Spinal cord (tissue), 10 donors: ENCODE measurements around the gene CLSTN3. TPM values are rescaled to one million over a fixed set of nuclear protein-coding genes. Genes with fewer than 3 reads are reported as not detected.

Source experiments
- DNase-seq, 6 donors: peaks; one replicate each; pipeline versions ENCODE4 v3.0.0 to v3.0.0-alpha.2; 2013 to 2015; ENCODE audit warnings: low spot score in 6 of 6, low read depth in 4 of 6
- H3K27ac ChIP-seq: one replicate; pipeline ENCODE4 v1.5.1; 2013; ENCODE audit warnings: low read depth, low read length, control low read depth
- H3K27me3 ChIP-seq: one replicate; pipeline ENCODE4 v1.6.1; 2013; ENCODE audit warnings: low read length; ENCODE audit not compliant: control insufficient read depth, insufficient read depth
- H3K36me3 ChIP-seq: one replicate; pipeline ENCODE4 v1.6.1; 2013; ENCODE audit warnings: low read length; ENCODE audit not compliant: control insufficient read depth, insufficient read depth
- H3K4me1 ChIP-seq: one replicate; pipeline ENCODE4 v1.6.1; 2013; ENCODE audit warnings: low read length; ENCODE audit not compliant: control insufficient read depth, insufficient read depth
- H3K4me3 ChIP-seq: one replicate; pipeline ENCODE4 v1.5.1; 2013; ENCODE audit warnings: low read depth, low read length, control low read depth
- H3K9me3 ChIP-seq: one replicate; pipeline ENCODE4 v1.6.1; 2013; ENCODE audit warnings: low read length; ENCODE audit not compliant: control insufficient read depth, insufficient read depth
- WGBS: methylation state at CpG from one replicate; pipeline ENCODE4 v1.1.5; 2013; ENCODE audit warnings: missing lambda C conversion rate; ENCODE audit not compliant: insufficient coverage; 5-methylcytosine and 5-hydroxymethylcytosine counted together
- polyA plus RNA-seq, 2 donors: library from polyadenylated mRNA; unstranded; fragments of 120-200 nt; gene quantifications; one replicate each; pipeline ENCODE4 v1.2.1, GENCODE V29; 2013; ENCODE audit not compliant: insufficient read length in 2 of 2
- total RNA-seq, 2 donors: library from RNA; depleted of rRNA in 1 of 2; stranded (reverse); fragments of 120-200 nt in 1 of 2; fragments of >200 nt in 1 of 2; gene quantifications; one replicate each; pipeline versions ENCODE4 v1.2.3 to v1.2.4, GENCODE V29; 2013 to 2014
- donor health status: healthy.

Gene CLSTN3
- total and polyA plus RNA-seq, 4 donors, result 33.9 to 215 (median 174) TPM

DNA sequence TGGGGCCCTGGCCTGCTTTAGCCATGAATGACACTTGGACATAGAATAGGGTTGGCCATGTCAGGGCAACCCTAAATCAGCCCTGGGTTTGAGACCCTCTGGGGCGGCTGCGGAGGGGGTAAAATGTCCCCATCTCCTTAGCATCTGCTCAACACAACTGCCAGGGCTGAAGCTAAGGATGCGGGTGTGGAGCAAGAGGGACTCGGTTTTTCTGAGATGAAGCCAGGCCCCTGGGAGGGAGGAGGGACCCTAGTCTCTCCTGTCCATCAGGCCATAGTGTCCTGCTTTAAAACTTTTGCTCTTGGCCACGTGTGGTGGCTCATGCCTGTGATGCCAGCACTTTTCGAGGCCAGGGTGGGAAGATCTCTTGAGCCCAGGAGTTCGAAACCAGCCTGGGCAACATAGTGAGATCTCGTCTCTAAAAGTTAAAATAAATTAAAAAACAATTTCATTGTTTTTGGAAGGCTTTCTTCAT, 37.1 kb upstream of the CLSTN3 start:
- DNase-seq, result no peak
- Histone ChIP-seq H3K9me3 (no peaks in the 10 kb centered on the region), H3K4me1 (peaks cover 21% of the 10 kb centered on the region), H3K4me3 (no peak overlapping the region), H3K27ac (no peak overlapping the region), H3K36me3 (peaks cover 7% of the 10 kb centered on the region), H3K27me3 (no peaks in the 10 kb centered on the region)
- WGBS, result 84% methylated on average over 4 of the region's 8 CpGs

DNA sequence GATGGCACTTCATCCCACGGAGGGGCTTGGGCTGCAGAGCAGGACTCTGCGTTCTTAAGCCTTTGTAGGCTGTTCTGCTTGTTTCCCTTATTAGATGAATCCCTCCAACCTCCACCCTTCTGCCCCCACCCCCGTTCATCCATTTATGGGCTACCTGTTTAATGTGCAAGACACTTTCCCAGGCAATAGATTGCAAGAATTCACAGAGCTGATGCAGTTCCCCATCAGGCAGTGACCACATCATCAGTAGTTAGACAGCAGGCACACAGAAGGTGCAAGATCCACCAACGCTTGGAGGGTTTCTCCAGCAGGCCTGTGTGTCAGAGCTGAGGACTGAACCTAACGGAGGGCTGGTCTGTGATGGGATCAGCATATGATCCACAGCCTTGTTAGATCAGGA, 36.7 kb upstream of the CLSTN3 start:
- Histone ChIP-seq H3K36me3 (peaks cover 7% of the 10 kb centered on the region), H3K4me1 (peaks cover 21% of the 10 kb centered on the region), H3K27me3 (no peaks in the 10 kb centered on the region), H3K4me3 (no peak overlapping the region), H3K9me3 (no peaks in the 10 kb centered on the region), H3K27ac (no peak overlapping the region)
- DNase-seq, result no peak
- 72% methylated on average over 4 of the region's 5 CpGs for WGBS

DNA sequence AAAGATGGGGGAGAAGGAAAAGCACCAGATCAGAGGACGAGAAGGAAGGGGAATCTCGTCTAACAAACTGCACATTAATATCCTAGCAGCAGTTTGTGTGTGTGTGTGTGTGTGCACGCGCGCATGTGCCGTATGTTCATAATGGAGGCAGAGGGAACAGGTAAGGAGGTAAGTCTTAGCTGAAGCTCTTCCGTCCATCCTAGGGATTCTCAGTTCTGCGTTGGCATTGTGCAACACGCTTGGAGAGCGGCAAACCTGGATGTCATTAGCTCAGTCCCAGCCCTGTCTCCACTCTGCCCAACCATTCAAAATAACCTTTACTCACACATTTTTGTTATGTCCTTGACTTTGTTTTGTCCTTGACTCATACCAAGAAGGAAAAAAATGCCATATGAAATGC, 36.3 kb upstream of the CLSTN3 start:
- Histone ChIP-seq H3K4me3 (no peak overlapping the region), H3K9me3 (no peaks in the 10 kb centered on the region), H3K36me3 (peaks cover 5% of the 10 kb centered on the region), H3K4me1 (peaks cover 21% of the 10 kb centered on the region), H3K27ac (no peak overlapping the region), H3K27me3 (no peaks in the 10 kb centered on the region)
- no peak for DNase-seq
- 74% methylated on average over 4 of the region's 10 CpGs for WGBS

DNA sequence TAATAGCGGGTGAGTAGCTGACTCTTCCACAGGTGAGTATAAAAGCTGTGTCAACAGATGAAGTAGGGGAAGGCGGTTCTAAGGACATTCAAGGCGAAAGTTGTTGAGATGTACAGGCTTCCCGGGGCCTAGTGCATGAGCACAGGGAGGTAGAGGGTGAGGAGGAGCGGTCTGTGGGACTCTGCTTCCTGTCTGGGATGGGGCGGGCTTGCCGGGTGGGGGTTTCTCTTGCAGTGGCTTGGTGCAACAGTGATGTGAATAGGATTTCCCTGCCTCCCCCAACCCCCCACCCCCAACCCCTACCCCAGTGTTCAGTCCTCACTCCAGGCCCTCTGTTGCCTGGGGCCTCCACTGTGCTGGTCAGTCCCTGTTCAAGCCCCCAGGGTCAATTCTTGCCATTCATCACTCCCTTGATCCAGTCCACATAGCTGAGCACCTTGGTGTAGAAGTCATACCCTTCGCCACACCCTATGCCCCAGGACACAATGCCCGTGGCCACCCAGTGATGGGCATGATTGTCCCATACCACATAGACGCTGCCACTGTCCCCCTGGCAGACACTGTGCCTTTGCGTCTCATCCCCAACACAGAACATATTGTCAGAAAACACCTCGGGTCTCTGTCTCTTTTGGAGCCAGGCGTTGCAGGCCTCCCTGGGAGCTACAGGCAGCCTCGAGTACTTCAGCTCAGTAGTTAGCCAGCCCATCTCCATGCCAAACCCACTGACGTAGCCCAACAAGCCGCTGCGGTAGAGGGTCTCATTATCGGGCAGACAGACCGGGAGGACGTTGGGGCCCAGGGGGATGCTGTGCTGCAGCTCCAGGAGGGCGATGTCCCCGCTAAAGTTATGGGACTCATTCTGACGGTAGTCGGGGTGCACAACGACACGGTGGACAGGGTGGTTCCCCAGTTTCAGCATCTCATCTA, 33.9 kb upstream of the CLSTN3 start:
- Histone ChIP-seq H3K4me3 (no peak overlapping the region), H3K36me3 (no peaks in the 10 kb centered on the region)
- WGBS, result 84% methylated on average over 19 of the region's 26 CpGs

DNA sequence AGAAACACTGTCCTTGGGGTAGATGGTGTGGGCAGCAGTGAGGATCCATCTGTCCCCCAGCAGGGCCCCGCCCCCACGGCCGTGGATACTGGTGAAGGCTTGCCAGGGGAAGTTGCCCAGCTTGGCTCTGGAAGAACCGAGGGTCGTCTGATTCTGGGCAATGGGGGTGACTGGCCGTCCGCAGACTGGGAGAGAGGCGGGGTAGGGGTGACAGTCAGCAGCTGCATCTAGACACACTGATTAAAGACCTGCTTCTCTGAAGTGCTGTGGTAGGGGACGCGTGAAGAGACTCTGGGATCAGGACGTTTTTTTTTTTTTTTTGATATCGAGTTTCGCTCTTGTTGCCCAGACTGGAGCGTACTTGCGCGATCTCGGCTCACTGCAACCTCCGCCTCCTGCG, 33.2 kb upstream of the CLSTN3 start:
- Histone ChIP-seq H3K4me3 (no peak overlapping the region), H3K4me1 (peaks cover 9% of the 10 kb centered on the region), H3K36me3 (no peaks in the 10 kb centered on the region), H3K27ac (no peak overlapping the region), H3K9me3 (no peaks in the 10 kb centered on the region), H3K27me3 (no peaks in the 10 kb centered on the region)
- no peak for DNase-seq
- 71% methylated on average over 13 of the region's 19 CpGs for WGBS

More for the DNA sequence above, 33.9 kb upstream of the CLSTN3 start:
- H3K4me1 ChIP-seq, result peaks cover 16% of the 10 kb centered on the region
- DNase-seq, result no peak
- H3K9me3 ChIP-seq, result no peaks in the 10 kb centered on the region
- H3K27me3 ChIP-seq, result no peaks in the 10 kb centered on the region
- no peak overlapping the region for H3K27ac ChIP-seq

DNA sequence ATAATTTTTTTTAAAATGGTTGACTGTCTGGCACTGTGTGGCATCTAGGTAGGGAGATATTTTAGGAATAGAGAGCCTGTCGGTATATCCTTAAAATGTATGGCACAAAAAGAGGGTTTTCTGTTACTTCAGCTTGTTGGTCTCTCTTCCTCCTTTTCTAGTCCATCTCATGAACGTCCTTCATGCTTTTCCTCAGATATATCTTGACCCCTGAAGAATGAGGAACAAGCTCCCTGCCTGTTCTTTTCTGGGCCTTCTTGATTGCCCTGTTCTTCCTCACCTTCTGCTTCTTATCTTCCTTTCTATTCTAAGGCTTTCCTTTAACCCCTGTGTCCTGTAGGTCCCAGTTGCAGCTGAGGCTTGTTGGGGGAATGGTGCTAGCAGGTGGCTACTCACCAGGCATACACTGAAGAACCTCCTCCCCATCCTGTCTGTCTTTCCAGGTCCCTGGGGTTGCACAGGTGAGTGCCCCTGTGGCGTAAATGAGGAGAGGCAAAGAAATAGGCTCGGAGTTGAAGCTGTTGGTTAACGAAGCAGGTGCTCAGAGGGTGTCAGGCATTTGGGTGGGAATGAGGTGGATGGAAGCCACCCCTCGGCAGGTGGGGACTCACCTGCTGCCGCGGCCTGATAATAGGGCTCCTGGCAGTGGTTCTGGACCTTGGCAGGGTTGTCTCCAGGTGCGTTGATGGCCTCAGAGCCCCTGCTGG, 30.7 kb upstream of the CLSTN3 start:
- WGBS, result 86% methylated on average over 9 of the region's 9 CpGs
- H3K27ac ChIP-seq, result no peak overlapping the region
- H3K27me3 ChIP-seq, result no peaks in the 10 kb centered on the region
- no peak for DNase-seq
- no peaks in the 10 kb centered on the region for H3K36me3 ChIP-seq
- no peaks in the 10 kb centered on the region for H3K4me1 ChIP-seq
- no peak overlapping the region for H3K4me3 ChIP-seq
- H3K9me3 ChIP-seq, result no peaks in the 10 kb centered on the region

DNA sequence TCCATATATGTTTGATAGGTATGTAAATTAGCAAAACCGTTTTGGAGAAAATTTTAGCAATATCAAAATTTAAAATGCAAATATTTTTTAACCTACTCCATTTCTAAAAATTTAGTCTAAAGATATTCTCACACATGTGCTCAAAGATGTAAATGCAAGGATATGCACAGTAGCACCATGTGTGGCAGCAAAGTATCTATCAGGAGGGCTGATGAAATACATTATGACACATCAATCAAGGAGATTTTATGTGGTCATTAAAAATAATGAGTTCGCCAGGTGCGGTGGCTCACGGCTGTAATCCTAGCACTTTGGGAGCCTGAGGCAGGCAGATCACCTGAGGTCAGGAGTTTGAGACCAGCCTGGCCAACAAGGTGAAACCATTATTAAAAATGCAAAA, 29.9 kb upstream of the CLSTN3 start:
- Histone ChIP-seq H3K27me3 (no peaks in the 10 kb centered on the region), H3K9me3 (no peaks in the 10 kb centered on the region), H3K36me3 (no peaks in the 10 kb centered on the region), H3K4me1 (no peaks in the 10 kb centered on the region), H3K4me3 (no peak overlapping the region), H3K27ac (no peak overlapping the region)
- DNase-seq, result no peak
- 85% methylated on average over 3 of the region's 4 CpGs for WGBS

DNA sequence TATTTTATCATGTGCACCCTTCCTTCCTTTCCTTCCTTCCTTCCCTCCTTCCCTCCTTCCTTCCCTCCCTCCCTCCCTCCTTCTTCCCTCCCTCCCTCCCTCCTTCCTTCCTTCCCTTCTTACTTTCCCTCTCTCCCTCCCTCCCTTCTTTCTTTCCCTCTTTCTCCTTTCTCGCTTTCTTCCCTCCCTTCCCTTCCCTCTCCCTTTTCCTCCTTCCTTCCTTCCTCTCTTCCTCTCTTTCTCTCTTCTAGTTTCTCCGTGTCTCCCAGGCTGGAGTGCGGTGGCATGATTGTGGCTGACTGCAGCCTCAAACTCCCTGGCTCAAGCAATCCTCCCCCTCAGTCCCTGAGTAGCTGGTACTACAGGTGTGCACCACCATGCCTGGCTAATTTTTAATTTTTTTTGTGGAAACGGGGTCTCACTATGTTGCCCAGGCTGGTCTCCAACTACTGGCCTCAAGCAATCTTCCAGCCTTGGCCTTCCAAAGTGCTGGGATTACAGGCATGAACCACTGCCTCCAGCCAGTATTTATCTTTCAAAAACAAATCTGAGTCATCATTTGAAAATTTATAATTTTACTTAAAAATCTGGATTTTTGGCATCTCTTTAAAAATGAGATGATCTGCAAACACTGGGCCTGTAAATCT, 29.0 kb upstream of the CLSTN3 start:
- Histone ChIP-seq H3K27me3 (no peaks in the 10 kb centered on the region), H3K4me1 (no peaks in the 10 kb centered on the region), H3K4me3 (no peak overlapping the region), H3K9me3 (no peaks in the 10 kb centered on the region), H3K36me3 (no peaks in the 10 kb centered on the region), H3K27ac (no peak overlapping the region)
- no peak for DNase-seq
- 97% methylated on average over 3 of the region's 4 CpGs for WGBS

DNA sequence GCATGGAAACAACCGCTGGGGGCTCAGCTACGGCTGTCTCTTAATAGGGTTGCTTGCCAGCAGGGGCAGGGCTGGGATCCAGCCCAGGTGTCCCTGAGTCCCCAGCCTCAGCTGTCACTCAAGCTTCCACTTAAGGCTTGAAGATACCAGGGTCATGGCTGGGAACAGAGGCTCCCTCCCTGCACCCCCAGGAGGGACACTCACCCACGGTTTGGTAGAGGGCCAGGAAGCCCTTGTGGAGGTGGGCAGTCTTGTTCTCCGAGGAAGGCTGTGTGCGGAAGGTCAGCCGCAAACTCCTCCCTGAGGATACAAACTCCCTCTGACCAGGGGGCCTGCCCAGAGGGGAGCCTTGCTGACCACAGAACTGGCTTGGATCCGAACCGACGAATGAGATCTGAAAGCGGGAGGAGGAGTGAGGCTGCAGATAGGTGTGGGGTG, 28.5 kb upstream of the CLSTN3 start:
- Histone ChIP-seq H3K36me3 (no peaks in the 10 kb centered on the region), H3K4me3 (no peak overlapping the region), H3K27ac (no peak overlapping the region), H3K27me3 (no peaks in the 10 kb centered on the region), H3K4me1 (no peaks in the 10 kb centered on the region), H3K9me3 (no peaks in the 10 kb centered on the region)
- no peak for DNase-seq
- WGBS, result 85% methylated on average over 6 of the region's 10 CpGs
